ENCODE measurements around the gene MMP19.

The MMP19 gene

DNA sequence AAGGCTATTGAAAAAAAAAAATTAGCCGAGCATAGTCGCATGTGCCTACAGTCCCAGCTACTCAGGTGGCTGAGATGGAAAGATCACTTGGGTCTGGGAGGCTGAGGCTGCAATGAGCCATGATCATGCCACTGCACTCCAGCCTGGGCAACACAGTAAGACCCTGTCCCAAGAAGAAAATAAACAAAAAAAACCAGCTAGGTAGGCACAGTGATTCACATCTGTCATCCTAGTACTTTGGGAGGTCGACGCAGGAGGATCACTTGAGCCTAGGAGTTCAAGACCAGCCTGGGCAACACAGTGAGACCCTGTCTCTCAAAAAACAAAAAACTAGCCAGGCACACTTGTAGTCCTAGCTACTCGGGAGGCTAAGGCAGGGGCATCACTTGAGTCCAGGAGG is 33.5 kb downstream of the MMP19 start:
- DNase-seq, result no peak

DNA sequence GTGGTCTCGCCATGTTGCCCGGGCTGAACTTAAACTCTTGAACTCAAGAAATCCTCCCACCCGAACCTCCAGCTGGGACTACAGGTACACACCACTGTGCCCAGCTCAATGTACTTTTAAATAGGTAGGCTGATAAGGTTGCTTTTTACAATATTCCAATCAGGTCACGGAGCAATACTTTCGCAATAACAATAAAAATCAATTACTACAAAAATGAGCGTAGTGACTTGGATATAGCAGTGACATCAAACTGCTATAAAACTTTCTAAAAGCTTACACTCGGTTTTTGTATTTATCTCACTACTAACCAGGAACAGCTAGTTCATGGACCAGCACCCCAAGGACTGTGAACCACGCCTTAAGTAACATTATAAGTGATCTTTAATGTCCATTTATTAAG is 35.8 kb downstream of the MMP19 start:
- no peak for DNase-seq

DNA sequence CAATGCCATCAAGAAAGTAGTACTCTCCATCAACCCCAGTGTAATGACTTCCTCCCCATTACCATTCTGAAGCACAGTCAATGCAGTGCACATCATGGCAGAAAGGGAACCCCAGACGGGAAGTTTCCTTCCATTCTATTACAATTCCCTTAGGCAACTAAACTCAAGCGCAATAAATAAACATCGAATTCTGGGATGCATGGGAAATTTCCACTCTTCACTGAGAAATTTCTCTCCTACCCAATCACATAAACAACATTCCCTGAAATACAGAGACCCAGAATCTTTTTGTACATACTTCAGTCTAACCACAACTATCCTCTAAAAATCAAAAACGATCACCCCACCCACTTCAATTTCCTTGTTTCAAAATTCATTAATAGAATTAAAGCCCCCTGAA is 45.2 kb downstream of the MMP19 start:
- DNase-seq, result no peak

DNA sequence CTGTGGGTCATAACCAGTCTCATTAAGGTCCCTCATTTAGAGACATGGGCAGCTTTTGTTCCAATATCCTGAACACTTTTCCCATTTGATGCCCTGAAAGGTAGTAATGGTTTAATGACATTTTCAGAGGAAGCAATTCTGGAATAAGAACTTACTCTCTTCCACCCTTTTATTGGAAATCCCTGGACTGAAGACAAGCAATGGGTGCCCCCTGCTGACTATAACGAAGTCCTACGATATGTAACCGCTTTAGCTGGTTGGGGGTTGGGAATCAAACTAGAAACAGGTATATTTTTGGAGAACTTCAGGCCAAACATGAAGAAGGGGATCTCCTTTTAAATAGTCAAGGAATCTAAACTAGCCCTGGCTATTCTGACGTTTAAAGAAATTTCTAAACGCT is 45.7 kb downstream of the MMP19 start:
- DNase-seq, result no peak

DNA sequence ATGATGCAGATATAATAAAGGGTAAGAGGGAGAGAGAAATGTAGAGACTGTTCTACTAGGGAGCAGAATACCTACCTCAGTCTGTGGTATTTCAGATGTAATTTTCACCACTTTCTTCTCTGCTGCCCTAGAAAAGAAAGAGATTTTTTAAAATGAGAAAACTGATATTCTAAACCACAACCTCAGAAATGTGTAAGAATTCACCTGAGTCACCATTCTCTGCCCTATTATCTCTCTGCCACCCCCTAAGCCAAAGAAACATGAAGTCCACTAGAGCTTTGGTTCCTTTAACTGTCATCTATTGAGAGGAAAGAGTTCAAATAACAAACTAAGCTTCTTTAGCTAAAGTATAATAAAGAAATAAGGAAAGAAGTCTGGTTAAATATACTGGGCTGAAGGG is 46.8 kb downstream of the MMP19 start:
- no peak for DNase-seq

DNA sequence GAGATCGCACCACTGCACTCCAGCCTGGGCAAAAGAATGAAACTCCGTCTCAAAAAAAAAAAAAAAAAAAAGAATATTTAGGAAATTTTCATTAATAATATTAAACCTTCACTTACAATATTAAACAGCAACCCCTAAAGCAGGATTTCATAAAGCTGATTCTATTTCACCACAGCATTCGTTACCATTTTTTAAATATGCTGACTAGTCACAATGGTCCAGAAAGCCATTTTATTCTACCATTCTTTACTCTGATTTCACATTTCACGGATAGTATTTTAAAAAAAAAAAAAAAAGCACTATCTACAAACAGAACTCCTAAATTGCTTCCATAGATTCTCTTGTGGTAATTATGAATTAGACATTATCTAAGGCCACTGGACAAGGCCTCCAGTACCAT is 52.8 kb downstream of the MMP19 start:
- DNase-seq, result no peak

DNA sequence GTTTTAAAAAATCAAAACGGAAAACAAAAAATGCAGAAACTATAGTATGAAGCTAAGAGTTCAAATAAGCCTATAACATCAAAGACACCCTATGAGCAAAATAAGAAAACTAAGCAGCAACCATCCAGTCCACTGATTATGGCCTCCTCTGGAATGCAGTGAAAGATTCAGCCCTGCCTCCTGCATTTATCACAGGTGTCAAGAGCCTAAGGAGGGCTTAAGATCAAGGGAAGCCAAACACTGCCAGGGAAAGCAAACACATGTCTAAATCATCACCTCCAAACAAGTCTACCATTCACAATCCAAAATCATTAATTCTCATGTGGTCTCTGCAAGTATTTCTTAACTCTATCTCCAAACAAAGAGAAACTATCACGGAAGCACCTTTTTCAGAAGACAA is 53.6 kb downstream of the MMP19 start:
- no peak for DNase-seq

DNA sequence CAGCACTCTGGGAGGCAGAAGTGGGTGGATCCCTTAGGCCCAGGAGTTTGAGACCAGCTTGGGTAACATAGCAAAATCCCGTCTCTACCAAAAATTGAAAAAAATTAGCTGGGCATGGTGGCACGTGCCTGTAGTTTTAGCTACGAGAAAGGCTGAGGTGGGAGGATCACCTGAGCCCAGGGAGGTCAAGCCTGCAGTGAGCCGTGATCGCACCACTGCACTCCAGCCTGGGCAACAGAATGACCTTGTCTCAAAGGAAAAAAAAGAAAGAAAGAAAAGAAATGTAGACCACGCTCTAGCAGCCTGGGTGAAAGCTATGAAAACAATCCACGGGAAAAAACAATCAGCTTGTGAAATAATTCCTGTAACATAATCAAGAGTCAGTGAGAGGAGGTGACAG is 54.2 kb downstream of the MMP19 start:
- DNase-seq, result no peak

All from activated gamma-delta T cell (primary cell).